AG04450 (cell line): ENCODE measurements around the gene ELP2. TPM values are rescaled to one million over a fixed set of nuclear protein-coding genes. Genes with fewer than 3 reads are reported as not detected.

ENCODE experiments used
- CTCF ChIA-PET: fragments of 300-600, 350-600 bp; formaldehyde crosslinking; extraction: SDS; loops from one replicate; lab custom pipeline; 2022; ENCODE audit warnings: antibody characterized with exemption, inconsistent platforms; lab: Charles Lee
- POLR2A ChIA-PET: fragments of 350-600 bp; formaldehyde crosslinking; extraction: SDS; loops from one replicate; lab custom pipeline; 2021; ENCODE audit warnings: antibody characterized with exemption, inconsistent platforms; lab: Yijun Ruan, JAX
- DNase-seq: peaks from one replicate; pipeline ENCODE4 v3.0.0-alpha.2; 2011; ENCODE audit warnings: low read depth, low spot score
- H3K27ac ChIP-seq: one replicate; pipeline ENCODE4 v1.5.1; 2012; ENCODE audit warnings: low read depth, low read length, control low read depth
- H3K27me3 ChIP-seq: one replicate; pipeline ENCODE4 v1.6.0; 2012; ENCODE audit warnings: low read length; ENCODE audit not compliant: control insufficient read depth, insufficient read depth
- H3K4me3 ChIP-seq: 2 replicates; pipeline ENCODE4 v1.5.1; 2011; ENCODE audit warnings: mild to moderate bottlenecking, low read depth, low read length, control low read depth
- H3K9me3 ChIP-seq: 2 replicates; pipeline ENCODE4 v1.5.1; 2012; ENCODE audit warnings: low read length; ENCODE audit not compliant: control insufficient read depth, insufficient read depth
- polyA plus RNA-seq: library from polyadenylated mRNA; depleted of rRNA; stranded (reverse); fragments of >200 nt; gene quantifications from 2 replicates; pipeline ENCODE4 v1.2.3, GENCODE V29; 2011
- TF ChIP-seq, protein P1 (sequence below): IDR thresholded peaks from 2 replicates; pipeline ENCODE4 v1.5.1; 2011; ENCODE audit warnings: low read depth, low read length, control low read depth, inconsistent platforms

ELP2 gene
- polyA plus RNA-seq, 1 experiment = 122 TPM

DNA sequence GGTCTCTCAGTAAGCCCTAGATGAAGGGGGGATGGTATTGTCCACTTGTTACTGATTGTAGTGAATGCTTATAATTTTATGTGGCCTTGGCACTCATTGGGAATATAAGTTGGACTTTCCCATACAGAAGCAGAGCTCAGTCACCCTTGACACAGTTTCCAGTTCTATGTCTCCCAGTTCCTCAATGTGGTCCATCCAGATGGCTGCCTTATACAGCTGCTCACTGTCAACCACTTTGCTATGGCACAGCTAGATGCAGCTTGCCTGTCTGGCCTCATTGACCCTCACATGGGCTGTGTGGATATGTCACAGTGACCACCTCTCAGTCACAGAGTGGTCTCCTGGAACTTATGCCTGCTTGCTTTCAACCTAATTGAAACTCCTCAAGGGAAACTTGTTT, 22.2 kb upstream of the ELP2 start:
- no peak for DNase-seq
- ChIA-PET POLR2A (interaction anchor here (0.7 kb wide), 1 partner anchor 23 kb away, joined by 6 read pairs; no protein-coding TSS in a partner anchor), CTCF (interaction anchor here (1.5 kb wide), 1 partner anchor 12 kb away, joined by 9 read pairs; no protein-coding TSS in a partner anchor)
- Histone ChIP-seq H3K4me3 (no peak overlapping the region), H3K9me3 (peaks cover 3% of the 10 kb centered on the region; the same call in 1 of the 2 replicates), H3K27me3 (no peaks in the 10 kb centered on the region), H3K27ac (no peak overlapping the region)
- TF ChIP-seq, protein P1, sequence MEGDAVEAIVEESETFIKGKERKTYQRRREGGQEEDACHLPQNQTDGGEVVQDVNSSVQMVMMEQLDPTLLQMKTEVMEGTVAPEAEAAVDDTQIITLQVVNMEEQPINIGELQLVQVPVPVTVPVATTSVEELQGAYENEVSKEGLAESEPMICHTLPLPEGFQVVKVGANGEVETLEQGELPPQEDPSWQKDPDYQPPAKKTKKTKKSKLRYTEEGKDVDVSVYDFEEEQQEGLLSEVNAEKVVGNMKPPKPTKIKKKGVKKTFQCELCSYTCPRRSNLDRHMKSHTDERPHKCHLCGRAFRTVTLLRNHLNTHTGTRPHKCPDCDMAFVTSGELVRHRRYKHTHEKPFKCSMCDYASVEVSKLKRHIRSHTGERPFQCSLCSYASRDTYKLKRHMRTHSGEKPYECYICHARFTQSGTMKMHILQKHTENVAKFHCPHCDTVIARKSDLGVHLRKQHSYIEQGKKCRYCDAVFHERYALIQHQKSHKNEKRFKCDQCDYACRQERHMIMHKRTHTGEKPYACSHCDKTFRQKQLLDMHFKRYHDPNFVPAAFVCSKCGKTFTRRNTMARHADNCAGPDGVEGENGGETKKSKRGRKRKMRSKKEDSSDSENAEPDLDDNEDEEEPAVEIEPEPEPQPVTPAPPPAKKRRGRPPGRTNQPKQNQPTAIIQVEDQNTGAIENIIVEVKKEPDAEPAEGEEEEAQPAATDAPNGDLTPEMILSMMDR = no peak

DNA sequence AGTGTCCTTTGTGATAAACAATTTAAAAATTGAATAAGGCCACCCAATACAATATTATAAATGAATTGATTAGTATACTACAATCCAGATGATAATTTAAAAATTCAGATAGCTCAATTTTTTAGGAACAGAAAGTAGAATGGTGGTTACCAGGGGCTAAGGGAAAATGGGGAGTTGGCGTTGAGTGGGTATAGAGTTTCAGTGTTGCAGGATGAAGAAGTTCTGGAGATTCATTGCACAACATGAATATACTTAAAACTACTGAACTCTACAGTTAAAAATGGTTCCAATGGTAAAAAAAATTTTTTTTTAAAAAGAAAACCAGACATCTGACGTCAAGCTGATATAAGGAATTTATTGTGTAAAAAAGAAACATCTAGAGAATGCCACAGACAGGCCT, 21.5 kb upstream of the ELP2 start:
- ChIA-PET CTCF (interaction anchor here (1.1 to 1.5 kb wide), 2 partner anchors 13 to 90 kb away, joined by 4 to 9 read pairs; no protein-coding TSS in a partner anchor), POLR2A (interaction anchor here (0.7 kb wide), 1 partner anchor 22 kb away, joined by 6 read pairs; no protein-coding TSS in a partner anchor)
- H3K9me3 ChIP-seq = no peaks in the 10 kb centered on the region
- H3K4me3 ChIP-seq = no peak overlapping the region
- H3K27ac ChIP-seq = no peak overlapping the region
- TF ChIP-seq, protein P1 = no peak
- no peaks in the 10 kb centered on the region for H3K27me3 ChIP-seq
- no peak for DNase-seq

DNA sequence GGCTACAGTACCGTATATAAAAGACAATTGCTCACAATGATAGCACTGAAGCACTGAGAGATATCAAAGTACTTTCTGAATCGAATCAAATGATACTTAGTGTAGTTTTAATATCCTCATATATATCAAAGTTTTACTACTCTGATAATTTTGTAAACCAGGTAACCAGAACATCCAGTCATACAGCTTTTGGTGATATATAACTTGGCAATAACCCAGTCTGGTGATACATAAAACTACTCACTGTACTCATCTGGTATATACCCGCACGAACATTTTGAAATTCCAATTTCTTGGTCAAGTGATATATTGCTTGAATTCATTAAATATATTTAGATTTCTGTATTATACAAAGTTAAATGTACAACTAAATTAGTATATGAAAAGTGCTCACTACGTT, 21.1 kb upstream of the ELP2 start:
- H3K9me3 ChIP-seq = no peaks in the 10 kb centered on the region
- H3K27me3 ChIP-seq = no peaks in the 10 kb centered on the region
- ChIA-PET POLR2A (no interaction called here), CTCF (interaction anchor here (1.1 to 1.5 kb wide), 2 partner anchors 13 to 91 kb away, joined by 4 to 9 read pairs; no protein-coding TSS in a partner anchor)
- no peak overlapping the region for H3K27ac ChIP-seq
- no peak overlapping the region for H3K4me3 ChIP-seq
- DNase-seq = no peak
- TF ChIP-seq, protein P1 = no peak

DNA sequence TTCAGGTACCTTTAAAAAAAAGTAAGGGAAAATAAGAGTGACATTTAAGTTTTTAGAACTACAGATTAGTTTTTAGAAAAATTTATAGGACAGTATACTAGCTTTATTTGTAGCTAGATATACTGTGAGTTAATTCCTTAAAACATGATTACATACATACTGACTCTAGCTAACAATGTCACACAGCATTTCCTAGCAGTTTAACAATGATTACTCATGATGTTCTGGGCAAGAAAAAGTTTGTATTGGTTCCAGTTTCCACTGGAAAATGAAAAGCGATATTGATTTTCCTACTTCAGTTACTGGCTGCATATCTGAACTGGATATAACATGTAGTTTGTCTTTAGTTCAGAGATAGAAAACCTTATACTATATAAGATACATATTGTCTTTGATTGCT, 20.0 kb upstream of the ELP2 start:
- Histone ChIP-seq H3K27ac (no peak overlapping the region), H3K4me3 (no peak overlapping the region), H3K27me3 (no peaks in the 10 kb centered on the region), H3K9me3 (no peaks in the 10 kb centered on the region)
- TF ChIP-seq, protein P1 = no peak
- DNase-seq = no peak
- CTCF ChIA-PET = interaction anchor here (0.6 to 0.7 kb wide), 2 partner anchors 14 to 92 kb away, joined by 3 to 4 read pairs; no protein-coding TSS in a partner anchor
- POLR2A ChIA-PET = interaction anchor here (0.5 kb wide), 1 partner anchor 14 kb away, joined by 3 read pairs; no protein-coding TSS in a partner anchor

DNA sequence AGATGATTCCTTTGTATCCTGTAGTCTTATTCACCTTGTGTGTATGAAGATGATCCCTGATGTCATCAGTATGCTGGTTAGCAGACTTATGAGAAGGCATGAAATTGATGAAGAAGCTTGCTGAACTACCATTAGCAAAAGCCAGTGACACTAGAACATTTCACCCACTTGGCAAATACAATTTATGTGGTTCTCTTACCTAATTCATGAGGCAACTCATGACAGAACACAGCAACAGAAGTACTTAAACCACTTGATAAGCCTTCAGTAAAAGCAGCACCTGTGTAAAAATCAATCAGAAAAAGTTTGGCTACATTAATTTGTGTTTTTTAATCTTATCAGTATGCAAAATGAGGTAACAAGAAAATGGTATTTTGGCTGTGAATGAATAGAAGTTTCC, 17.4 kb upstream of the ELP2 start:
- Histone ChIP-seq H3K9me3 (no peaks in the 10 kb centered on the region), H3K27ac (no peak overlapping the region), H3K27me3 (no peaks in the 10 kb centered on the region), H3K4me3 (no peak overlapping the region)
- TF ChIP-seq, protein P1 = no peak
- POLR2A ChIA-PET = no interaction called here
- CTCF ChIA-PET = interaction anchor here (1.6 kb wide), 1 partner anchor 172 kb away, joined by 3 read pairs; no protein-coding TSS in a partner anchor
- no peak for DNase-seq
